NCI-H1048 (cell line): ENCODE results near the gene AIFM3.
A peak's percentile ranks its signal among the peaks of the same experiment; 100 is the strongest.
"Not testable (repeated sequence)": the region's sequence is repeated elsewhere in the genome, so short reads cannot be mapped to it uniquely, and the experiment has no call there.

ENCODE experiments used
- DNase-seq: peaks from one replicate; lab custom pipeline; 2025; lab: John Stamatoyannopoulos, UW

AIFM3 gene

DNA sequence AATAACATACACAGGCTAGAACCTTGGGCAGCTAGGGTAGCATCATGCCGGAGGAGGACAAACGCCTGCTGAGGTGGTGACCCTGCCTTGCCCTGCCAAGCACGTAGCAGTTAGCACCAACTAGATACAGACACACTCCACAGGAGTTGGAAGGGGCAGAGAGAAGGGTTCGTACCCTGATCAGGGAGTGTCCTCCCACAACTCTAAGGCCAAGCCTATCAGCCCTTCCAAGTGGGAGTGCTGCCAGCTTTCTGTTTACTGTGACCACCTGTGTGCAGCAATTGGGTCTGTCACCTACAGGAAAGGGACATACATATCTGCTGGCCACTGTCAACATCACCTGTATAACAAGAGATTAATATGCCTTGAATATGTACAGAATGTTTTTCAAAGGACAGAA is 36.7 kb downstream of the AIFM3 start:
- DNase-seq: no peak

DNA sequence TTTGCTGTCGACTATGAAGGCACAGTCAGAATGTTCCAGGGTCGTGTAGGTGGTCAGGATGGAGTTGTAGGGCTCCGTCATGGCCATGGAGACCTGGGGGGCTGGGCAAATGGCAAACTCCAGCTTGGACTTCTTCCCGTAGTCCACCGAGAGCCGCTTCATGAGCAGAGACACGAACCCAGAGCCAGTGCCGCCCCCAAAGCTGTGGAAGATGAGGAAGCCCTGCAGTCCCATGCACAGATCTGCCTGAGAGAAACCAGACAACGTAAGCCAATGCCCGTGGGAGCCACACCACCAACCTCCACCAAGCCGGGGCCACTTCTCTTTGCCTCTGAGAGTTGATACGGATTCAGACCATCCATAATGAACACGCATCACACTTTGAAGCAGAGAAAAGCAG is 42.2 kb downstream of the AIFM3 start:
- not testable (repeated sequence) for DNase-seq

DNA sequence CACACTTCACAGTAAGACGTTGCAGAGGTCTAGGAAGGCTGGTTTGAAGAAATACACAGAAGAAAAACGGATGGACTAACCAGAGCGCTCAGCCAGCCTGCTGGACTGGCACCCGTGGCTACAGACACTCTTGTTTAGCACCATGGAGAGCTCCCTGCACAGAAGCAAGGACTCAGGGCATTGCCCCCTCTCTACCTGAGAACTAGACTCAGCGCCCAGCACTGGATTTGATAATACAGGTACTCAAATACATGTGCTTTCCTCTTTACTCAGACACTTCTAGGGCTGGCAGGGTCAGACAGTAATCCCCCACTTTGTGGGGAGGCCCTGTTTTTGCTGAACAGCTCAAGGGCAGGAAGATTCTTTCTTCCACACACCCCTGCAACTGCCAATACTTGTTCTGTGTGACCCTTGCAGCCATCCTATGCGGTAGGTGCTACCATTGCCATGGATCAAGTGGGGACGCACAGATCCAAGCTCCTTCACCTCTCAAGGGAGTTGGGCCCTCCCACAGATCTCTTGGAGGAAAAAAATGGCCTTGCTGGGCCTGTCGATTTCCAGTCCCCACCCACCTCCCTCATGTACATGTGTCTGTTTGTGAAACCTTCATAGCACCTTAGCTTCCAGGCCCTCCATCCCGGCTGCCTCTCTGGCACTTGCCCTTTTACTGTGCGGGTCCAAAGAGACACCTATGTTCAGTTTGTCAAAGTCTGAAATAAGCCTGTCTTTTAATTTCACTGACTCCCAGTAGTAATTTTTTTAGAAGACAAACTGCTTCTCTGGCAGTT is 42.8 kb downstream of the AIFM3 start:
- DNase-seq: no peak

DNA sequence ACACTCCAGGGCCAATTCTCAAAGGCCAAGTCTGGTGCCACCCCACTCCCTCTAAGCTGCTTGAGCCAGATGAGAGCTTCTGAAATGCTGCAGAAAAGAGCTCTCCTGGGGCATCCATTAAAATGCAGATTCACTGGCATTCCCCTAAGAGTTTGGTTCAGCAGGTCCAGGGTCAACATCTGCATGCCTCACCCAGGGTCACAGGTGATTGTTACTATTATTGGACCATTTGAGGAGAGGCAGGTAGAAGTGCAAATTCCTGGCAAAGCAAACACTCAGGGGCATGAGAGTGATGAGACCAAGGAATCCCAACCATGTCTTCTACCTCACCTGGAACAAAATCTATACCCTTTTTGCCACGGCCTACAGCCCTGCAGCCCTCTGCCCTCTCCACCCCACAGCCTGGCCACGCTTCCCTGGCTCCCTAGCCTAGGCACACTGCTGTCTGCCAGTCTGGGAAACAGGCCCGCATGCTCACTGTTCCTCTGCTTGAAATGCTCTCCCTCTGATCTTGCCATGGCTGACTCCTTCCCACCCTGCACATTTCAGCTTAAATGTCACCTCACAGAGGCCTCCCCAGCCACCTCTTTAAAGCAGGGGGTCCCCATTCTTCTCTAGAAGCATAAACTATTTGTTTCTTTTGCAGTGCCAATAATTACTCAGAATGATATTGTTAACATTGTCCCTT is 43.5 kb downstream of the AIFM3 start:
- DNase-seq: no peak

GRCh38 chr22:21012446-21013407 is 45.7 kb downstream of the AIFM3 start:
- DNase-seq: no peak

DNA sequence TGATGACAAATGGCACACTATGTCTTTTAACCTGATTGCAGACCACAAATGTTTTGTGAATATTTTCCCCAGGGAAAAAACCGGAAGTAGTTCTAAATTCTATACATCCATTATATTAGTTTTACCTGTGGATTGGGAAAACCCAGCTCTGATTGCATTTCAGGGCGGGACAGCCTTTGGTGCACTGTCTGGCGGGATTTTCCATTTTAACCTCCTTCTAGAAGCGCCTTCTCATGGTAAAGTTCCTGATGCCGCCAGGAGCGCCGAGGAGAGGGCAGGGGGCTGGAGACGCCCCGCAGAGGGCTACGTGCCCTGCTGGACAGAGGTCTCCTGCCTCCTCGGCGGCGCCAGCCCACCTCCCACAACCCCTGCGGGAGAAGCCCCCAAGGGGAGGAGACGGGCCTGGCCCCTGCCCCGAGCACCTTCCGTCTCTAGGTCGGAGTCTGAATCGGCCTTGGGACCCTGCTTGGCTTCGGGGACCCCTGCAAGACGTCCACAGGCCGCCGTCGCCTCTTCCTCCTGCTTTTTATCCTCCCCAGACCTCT is 46.7 kb downstream of the AIFM3 start:
- no peak for DNase-seq

- peak; percentile 89 for DNase-seq
Measured at GRCh38 chr22:21014202-21014725, 47.2 kb downstream of the AIFM3 start.

DNA sequence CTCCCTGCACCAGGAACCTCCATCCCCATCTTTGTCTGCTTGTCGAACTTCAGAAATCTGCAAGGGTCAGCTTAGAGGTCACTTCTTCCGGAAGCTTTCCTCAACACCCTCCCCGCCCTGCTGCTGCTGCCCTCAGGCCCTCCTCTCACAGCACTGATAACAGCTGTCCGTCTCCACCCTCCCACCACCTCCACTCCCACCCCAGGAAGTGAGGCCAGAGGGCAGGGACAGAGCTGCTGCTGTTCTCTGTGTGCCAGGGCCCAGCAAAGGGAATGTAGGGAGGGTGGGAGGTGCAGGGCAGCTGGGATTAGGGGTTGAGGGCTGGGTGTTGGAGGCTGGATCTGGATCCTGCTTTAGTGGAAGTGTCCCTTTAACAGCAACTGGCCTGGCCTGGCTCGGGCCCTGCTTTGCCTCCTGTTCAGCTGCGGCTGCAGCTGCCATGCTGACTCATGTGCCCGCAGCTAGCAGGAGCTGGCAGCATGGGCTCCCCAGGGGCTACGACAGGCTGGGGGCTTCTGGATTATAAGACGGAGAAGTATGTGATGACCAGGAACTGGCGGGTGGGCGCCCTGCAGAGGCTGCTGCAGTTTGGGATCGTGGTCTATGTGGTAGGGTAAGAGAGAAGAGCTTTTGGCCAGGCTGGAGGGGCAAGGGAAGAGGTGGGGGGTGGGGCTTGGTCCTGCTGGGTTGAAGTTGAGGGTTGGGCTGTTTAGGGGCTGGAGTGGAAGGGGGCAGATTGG is 47.8 kb downstream of the AIFM3 start, which contains the start of gene P2RX6:
P2RX6 (plus strand) TSS at position 440 of the 740 bp plus-strand sequence; CDS start at position 450, 10 bp downstream.
- DNase-seq: no peak

GRCh38 chr22:21015466-21016006 is 48.5 kb downstream of the AIFM3 start:
- DNase-seq: no peak

- no peak for DNase-seq
Measured at GRCh38 chr22:21016644-21017420, 49.8 kb downstream of the AIFM3 start.

DNA sequence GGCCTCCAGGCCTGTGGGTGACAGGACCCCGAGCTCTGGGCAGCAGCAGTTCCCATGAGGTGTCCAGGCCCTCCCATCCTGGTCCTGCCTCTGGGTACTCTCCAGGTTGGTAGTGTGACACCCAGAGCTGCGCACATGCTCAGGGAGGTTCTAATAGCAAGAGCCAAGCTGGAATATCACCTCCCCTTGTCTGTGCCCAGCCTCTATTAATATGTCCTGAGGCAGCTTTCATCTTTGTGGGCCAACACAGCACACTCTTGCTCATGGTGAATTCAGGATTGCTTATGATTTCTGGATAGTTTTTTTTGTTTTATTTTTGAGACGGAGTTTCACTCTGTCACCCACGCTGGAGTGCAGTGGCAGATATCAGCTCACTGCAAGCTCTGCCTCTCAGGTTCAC is 51.3 kb downstream of the AIFM3 start:
- no peak for DNase-seq

DNA sequence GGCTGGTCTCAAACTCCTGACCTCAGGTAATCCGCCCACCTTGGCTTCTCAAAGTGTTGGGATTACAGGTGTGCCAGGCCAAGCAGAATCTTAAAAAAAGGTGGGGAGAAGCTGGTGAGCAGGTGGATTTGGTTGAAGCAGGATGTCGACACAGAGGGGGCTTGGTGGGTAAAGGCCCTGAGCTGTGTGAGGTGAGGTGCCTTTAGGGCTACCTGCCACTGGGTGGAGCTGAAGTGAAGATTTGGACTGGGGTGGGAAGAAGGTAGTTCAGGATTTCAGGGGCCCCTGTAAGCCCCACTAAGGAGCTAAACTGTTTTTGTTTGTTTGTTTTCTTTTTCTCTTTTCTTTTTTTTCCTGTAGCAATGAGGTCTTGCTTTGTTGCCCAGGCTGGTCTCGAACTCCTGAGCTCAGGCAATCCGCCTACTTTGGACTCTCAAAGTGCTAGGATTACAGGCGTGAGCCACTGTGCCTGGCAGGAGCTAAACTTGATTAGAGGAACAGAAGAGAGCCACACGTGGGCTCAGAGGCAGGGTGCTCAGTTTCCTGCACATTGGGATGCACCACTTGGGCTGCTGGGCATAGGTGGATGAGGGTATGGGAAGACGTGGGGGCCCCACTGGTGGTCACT is 53.9 kb downstream of the AIFM3 start:
- DNase-seq: no peak

DNA sequence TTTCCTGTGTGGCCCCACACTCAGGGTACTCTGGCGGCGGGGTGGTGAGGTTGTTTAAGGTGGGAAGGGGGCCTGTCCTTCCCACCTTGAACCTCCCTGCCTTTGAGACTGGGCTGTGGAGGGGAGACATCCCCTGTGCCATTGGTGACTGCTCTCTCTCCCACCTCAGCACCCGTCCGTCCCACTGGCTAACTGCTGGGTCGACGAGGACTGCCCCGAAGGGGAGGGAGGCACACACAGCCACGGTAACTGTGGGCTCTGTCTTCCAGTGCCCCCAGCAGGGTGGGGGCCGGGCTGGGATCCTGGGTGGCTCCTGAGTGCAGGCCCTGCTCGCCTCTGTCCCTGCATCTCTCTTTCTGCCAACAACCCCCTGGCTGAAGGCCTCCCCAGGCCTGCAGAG is 55.5 kb downstream of the AIFM3 start:
- DNase-seq: no peak

DNA sequence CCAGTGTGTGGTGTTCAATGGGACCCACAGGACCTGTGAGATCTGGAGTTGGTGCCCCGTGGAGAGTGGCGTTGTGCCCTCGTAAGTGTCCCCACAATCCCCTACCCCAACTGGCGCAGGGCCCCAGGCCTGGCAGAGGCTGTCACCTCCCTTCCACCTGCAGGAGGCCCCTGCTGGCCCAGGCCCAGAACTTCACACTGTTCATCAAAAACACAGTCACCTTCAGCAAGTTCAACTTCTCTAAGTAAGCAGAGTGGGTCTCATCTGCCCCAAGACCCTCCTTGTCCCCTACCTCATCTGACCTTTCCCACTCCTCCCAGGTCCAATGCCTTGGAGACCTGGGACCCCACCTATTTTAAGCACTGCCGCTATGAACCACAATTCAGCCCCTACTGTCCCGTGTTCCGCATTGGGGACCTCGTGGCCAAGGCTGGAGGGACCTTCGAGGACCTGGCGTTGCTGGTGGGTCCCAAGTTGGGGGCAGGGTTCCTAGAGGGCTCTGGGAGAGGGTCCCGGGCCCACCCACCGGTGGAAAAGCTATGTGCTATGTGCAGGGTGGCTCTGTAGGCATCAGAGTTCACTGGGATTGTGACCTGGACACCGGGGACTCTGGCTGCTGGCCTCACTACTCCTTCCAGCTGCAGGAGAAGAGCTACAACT is 56.0 kb downstream of the AIFM3 start:
- DNase-seq: no peak

DNA sequence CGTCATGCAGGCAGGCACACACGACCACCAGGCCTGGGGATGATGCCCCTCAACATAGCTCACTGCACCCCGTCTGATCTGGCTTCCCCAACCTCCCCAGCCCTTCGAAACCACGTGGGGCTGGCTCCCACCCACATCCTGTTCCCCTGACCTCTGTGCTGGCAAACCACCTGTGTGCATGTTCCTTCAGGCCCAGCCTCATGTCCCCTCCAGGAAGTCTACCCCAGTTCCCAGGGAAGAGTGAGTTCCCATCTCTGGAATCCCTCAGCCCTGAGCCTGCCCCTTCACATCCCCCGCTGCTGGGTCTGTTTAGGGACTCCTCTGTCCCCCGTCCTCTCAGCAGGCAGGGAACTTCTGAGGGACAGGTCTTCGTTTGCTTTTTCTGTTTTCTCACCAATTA is 58.2 kb downstream of the AIFM3 start:
- DNase-seq: no peak

GRCh38 chr22:21025763-21026755 is 59.0 kb downstream of the AIFM3 start:
- no peak for DNase-seq

GRCh38 chr22:21026783-21027692 is 60.0 kb downstream of the AIFM3 start:
- no peak for DNase-seq
